Neutrophil (primary cell): ENCODE results near the gene TSSK6.
"Not testable (repeated sequence)": the region's sequence is repeated elsewhere in the genome, so short reads cannot be mapped to it uniquely, and the experiment has no call there.

Experiments
- H3K27ac ChIP-seq: fragments of 200-600 bp; sonication (generic); 2 replicates; pipeline ENCODE4 v1.5.1; 2016; ENCODE audit warnings: mild to moderate bottlenecking, moderate library complexity
- H3K27me3 ChIP-seq: fragments of 200-600 bp; sonication (generic); 2 replicates; pipeline ENCODE4 v1.6.0; 2016; ENCODE audit warnings: mild to moderate bottlenecking
- H3K36me3 ChIP-seq: fragments of 200-600 bp; sonication (generic); 2 replicates; pipeline ENCODE4 v1.5.1; 2017
- H3K4me1 ChIP-seq, 2 experiments: fragments of 200-600 bp in 1 of 2; sonication (generic) in 1 of 2; 1 replicate in 1 of 2; 2 replicates in 1 of 2; pipeline versions ENCODE4 v1.5.1 to v1.6.1; 2013 to 2016; ENCODE audit warnings: low read depth in 1 of 2, low read length in 1 of 2, mild to moderate bottlenecking in 1 of 2, moderate library complexity in 1 of 2; ENCODE audit not compliant: control insufficient read depth in 1 of 2, insufficient read depth in 1 of 2
- H3K4me3 ChIP-seq, 2 experiments: fragments of 200-600 bp in 1 of 2; sonication (generic) in 1 of 2; 1 replicate in 1 of 2; 2 replicates in 1 of 2; pipeline ENCODE4 v1.5.1; 2013 to 2016; ENCODE audit warnings: low read depth in 1 of 2, low read length in 1 of 2, mild to moderate bottlenecking in 1 of 2, moderate library complexity in 1 of 2
- H3K9me3 ChIP-seq: fragments of 200-600 bp; sonication (generic); 2 replicates; pipeline ENCODE4 v1.5.1; 2016
- TF ChIP-seq, protein P1 (sequence below): fragments of 200-600 bp; sonication (generic); IDR thresholded peaks from 2 replicates; pipeline ENCODE4 v1.5.1; 2016; ENCODE audit warnings: antibody characterized with exemption

Gene TSSK6

GRCh38 chr19:19475849-19476828, 39.2 kb downstream of the TSSK6 start:
- Histone ChIP-seq H3K36me3 (peaks cover 17% of the 10 kb centered on the region), H3K4me1 (peaks cover 32 to 55% of the 10 kb centered on the region in 2 experiments), H3K27ac (peak overlapping the region; percentile 82), H3K27me3 (no peaks in the 10 kb centered on the region), H3K9me3 (no peaks in the 10 kb centered on the region), H3K4me3 (no peak overlapping the region)
- TF ChIP-seq, protein P1, sequence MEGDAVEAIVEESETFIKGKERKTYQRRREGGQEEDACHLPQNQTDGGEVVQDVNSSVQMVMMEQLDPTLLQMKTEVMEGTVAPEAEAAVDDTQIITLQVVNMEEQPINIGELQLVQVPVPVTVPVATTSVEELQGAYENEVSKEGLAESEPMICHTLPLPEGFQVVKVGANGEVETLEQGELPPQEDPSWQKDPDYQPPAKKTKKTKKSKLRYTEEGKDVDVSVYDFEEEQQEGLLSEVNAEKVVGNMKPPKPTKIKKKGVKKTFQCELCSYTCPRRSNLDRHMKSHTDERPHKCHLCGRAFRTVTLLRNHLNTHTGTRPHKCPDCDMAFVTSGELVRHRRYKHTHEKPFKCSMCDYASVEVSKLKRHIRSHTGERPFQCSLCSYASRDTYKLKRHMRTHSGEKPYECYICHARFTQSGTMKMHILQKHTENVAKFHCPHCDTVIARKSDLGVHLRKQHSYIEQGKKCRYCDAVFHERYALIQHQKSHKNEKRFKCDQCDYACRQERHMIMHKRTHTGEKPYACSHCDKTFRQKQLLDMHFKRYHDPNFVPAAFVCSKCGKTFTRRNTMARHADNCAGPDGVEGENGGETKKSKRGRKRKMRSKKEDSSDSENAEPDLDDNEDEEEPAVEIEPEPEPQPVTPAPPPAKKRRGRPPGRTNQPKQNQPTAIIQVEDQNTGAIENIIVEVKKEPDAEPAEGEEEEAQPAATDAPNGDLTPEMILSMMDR, result peak; percentile 31

- no peak overlapping the region for H3K4me3 ChIP-seq
- H3K36me3 ChIP-seq, result peaks cover 17% of the 10 kb centered on the region
- H3K27ac ChIP-seq, result peak overlapping the region; percentile 82
- TF ChIP-seq, protein P1, result no peak
- no peaks in the 10 kb centered on the region for H3K9me3 ChIP-seq
- H3K4me1 ChIP-seq, result peaks cover 41 to 59% of the 10 kb centered on the region in 2 experiments
- H3K27me3 ChIP-seq, result no peaks in the 10 kb centered on the region
Observed at GRCh38 chr19:19475015-19475765, 40.2 kb downstream of the TSSK6 start.

- peaks cover 17% of the 10 kb centered on the region for H3K36me3 ChIP-seq
- H3K9me3 ChIP-seq, H3K27me3 ChIP-seq, H3K4me3 ChIP-seq: not testable (repeated sequence)
- peak overlapping the region; percentile 90 for H3K27ac ChIP-seq
- H3K4me1 ChIP-seq, result peaks cover 40 to 55% of the 10 kb centered on the region in 2 experiments
Observed at GRCh38 chr19:19472106-19472505, 43.2 kb downstream of the TSSK6 start.

GRCh38 chr19:19471682-19472081, 43.7 kb downstream of the TSSK6 start:
- TF ChIP-seq, protein P1, result no peak
- peaks cover 17% of the 10 kb centered on the region for H3K36me3 ChIP-seq
- H3K4me3 ChIP-seq, result no peak overlapping the region
- H3K27ac ChIP-seq, result peak overlapping the region; percentile 90
- no peaks in the 10 kb centered on the region for H3K27me3 ChIP-seq
- H3K9me3 ChIP-seq, result no peaks in the 10 kb centered on the region
- peaks cover 40 to 55% of the 10 kb centered on the region in 2 experiments for H3K4me1 ChIP-seq

DNA sequence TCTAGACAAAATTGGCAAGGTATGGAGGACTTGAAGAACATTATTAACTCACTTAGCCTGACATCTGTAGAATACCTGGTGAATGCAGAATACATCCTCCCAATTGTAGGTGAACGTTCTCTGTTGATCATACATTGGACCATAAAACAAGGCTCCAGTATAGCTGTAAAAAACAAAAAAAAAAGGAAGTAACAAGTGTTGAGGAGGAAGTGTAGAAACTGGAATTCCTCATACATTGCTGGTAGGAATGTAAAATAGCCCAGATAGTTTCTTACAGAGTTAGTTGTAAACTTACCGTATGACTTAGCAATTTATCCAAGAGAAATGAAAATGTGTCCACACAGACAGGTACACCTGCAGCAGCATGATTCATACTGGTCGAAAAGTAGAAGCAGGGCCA, 44.8 kb downstream of the TSSK6 start:
- peaks cover 33 to 44% of the 10 kb centered on the region in 2 experiments for H3K4me1 ChIP-seq
- no peaks in the 10 kb centered on the region for H3K9me3 ChIP-seq
- H3K27me3 ChIP-seq, result no peaks in the 10 kb centered on the region
- H3K36me3 ChIP-seq, result peaks cover 24% of the 10 kb centered on the region
- peak overlapping the region in 1 of 2 experiments; percentile 33 for H3K4me3 ChIP-seq
- peak overlapping the region; percentile 90 for H3K27ac ChIP-seq
- TF ChIP-seq, protein P1, result no peak
